Thoracic aorta (tissue), 2 donors: ENCODE measurements around the gene RPS27L. TPM values are rescaled to one million over a fixed set of nuclear protein-coding genes. Genes with fewer than 3 reads are reported as not detected.
"Not testable (repeated sequence)": the region's sequence is repeated elsewhere in the genome, so short reads cannot be mapped to it uniquely, and the experiment has no call there.

Source experiments
- ATAC-seq: fragments of 150-250 bp; one replicate; pipeline ENCODE4 v1.8.0; 2017; ENCODE audit warnings: low read depth; ENCODE audit not compliant: insufficient number of reproducible peaks, low FRiP score
- DNase-seq: peaks from one replicate; pipeline ENCODE4 v3.0.0-alpha.2; 2020; ENCODE audit warnings: low spot score
- H3K27ac ChIP-seq, 2 donors: fragments of 200-600 bp; sonication (generic); 1 replicate in 1 of 2; 2 replicates in 1 of 2; pipeline ENCODE4 v1.5.1; 2016; ENCODE audit warnings: mild to moderate bottlenecking in 2 of 2, moderate library complexity in 2 of 2
- H3K27me3 ChIP-seq: fragments of 200-600 bp; sonication (generic); replicated peaks from 2 replicates; pipeline ENCODE4 v1.6.0; 2016; ENCODE audit warnings: mild to moderate bottlenecking; ENCODE audit not compliant: insufficient read depth
- H3K36me3 ChIP-seq: fragments of 200-600 bp; sonication (generic); one replicate; pipeline ENCODE4 v1.5.1; 2016
- H3K4me1 ChIP-seq, 2 donors: fragments of 200-600 bp; sonication (generic); 1 replicate in 1 of 2; 2 replicates in 1 of 2; pipeline versions ENCODE4 v1.5.1 to v1.6.0; 2016; ENCODE audit warnings: low read depth in 2 of 2, mild to moderate bottlenecking in 1 of 2; ENCODE audit not compliant: control insufficient read depth in 1 of 2
- H3K4me3 ChIP-seq: fragments of 200-600 bp; sonication (generic); 2 replicates; pipeline ENCODE4 v1.5.1; 2016; ENCODE audit warnings: mild to moderate bottlenecking
- H3K9me3 ChIP-seq: fragments of 200-600 bp; sonication (generic); 2 replicates; pipeline ENCODE4 v1.5.1; 2016
- CTCF ChIP-seq: fragments of 200-600 bp; sonication (generic); IDR thresholded peaks from one replicate; pipeline ENCODE4 v1.5.1; 2019; ENCODE audit warnings: antibody characterized with exemption
- total RNA-seq, 2 donors: library from RNA; depleted of rRNA; stranded (reverse); fragments of >200 nt; gene quantifications; one replicate each; pipeline versions ENCODE4 v1.1.0 to v1.2.3, GENCODE V29; 2016

RPS27L gene
- total RNA-seq, 2 donors from 2014 or later: 40.1 to 120 TPM

- H3K27me3 ChIP-seq: no peaks in the 10 kb centered on the region
- no peak for TF ChIP-seq CTCF
- H3K36me3 ChIP-seq: no peaks in the 10 kb centered on the region
- DNase-seq (no peak), ATAC-seq (no peak)
- H3K27ac ChIP-seq: no peak overlapping the region
- H3K4me1 ChIP-seq: peaks cover 10 to 27% of the 10 kb centered on the region in 2 donors
- H3K9me3 ChIP-seq: no peaks in the 10 kb centered on the region
- H3K4me3 ChIP-seq: no peak overlapping the region
Measured at GRCh38 chr15:63109920-63110319, 47.4 kb downstream of the RPS27L start.

- no peak for DNase-seq
- H3K4me1 ChIP-seq: peaks cover 10 to 27% of the 10 kb centered on the region in 2 donors
- H3K4me3 ChIP-seq: no peak overlapping the region
- no peaks in the 10 kb centered on the region for H3K36me3 ChIP-seq
- no peak for TF ChIP-seq CTCF
- no peak for ATAC-seq
- no peak overlapping the region for H3K27ac ChIP-seq
- no peaks in the 10 kb centered on the region for H3K9me3 ChIP-seq
- H3K27me3 ChIP-seq: no peaks in the 10 kb centered on the region
Measured at GRCh38 chr15:63109498-63109897, 47.8 kb downstream of the RPS27L start.

GRCh38 chr15:63107895-63108546 is 49.3 kb downstream of the RPS27L start:
- H3K4me1 ChIP-seq: peaks cover 10 to 24% of the 10 kb centered on the region in 2 donors
- no peak for TF ChIP-seq CTCF
- no peaks in the 10 kb centered on the region for H3K36me3 ChIP-seq
- H3K4me3 ChIP-seq: no peak overlapping the region
- no peaks in the 10 kb centered on the region for H3K9me3 ChIP-seq
- H3K27me3 ChIP-seq: no peaks in the 10 kb centered on the region
- H3K27ac ChIP-seq: peak overlapping the region in 1 of 2 donors; percentile 53
- DNase-seq (no peak), ATAC-seq (peak; percentile 46)

DNA sequence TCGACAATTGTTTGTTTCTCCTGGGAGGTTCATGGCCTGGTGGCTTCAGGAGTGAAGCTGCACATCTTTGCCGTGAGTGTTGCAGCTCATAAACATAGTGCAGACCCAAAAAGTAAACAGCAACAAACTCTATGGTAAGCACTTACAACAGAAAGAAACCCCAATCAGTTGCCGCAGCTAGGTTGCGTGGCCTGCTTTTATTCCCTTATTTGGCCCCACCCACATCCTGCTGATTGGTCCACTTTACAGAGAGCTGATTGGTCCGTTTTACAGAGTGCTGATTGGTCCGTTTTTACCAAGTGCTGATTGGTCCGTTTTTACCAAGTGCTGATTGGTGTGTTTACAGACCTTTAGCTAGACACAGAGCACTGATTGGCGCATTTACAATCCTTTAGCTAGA is 51.9 kb downstream of the RPS27L start:
- H3K4me1 ChIP-seq: peaks cover 6 to 15% of the 10 kb centered on the region in 2 donors
- not testable (repeated sequence) for DNase-seq, ATAC-seq, H3K4me3 ChIP-seq, H3K27me3 ChIP-seq, H3K9me3 ChIP-seq, H3K36me3 ChIP-seq, H3K27ac ChIP-seq

DNA sequence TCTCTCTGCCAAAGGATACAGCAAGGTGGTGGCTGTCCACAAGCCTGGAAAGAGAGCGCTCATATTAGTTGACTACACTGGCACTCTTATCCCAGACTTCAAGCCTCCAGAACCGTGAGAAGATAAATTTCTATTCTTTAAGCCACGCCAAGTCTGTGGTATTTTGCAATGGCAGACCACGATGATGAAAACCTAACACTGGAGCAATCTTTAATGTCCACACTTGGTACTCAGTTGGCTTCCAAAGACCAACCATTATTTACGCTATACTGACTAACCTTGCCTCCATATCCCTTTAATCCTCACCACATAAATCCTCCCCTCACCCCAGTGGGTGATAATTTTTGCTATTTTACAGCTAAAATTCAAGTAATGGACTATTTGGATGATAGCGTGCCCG is 52.5 kb downstream of the RPS27L start:
- TF ChIP-seq CTCF: no peak
- ATAC-seq (no peak), DNase-seq (no peak)
- H3K27ac ChIP-seq: no peak overlapping the region
- H3K4me1 ChIP-seq: peaks cover 6 to 15% of the 10 kb centered on the region in 2 donors
- no peak overlapping the region for H3K4me3 ChIP-seq
- no peaks in the 10 kb centered on the region for H3K36me3 ChIP-seq
- no peaks in the 10 kb centered on the region for H3K9me3 ChIP-seq
- no peaks in the 10 kb centered on the region for H3K27me3 ChIP-seq

DNA sequence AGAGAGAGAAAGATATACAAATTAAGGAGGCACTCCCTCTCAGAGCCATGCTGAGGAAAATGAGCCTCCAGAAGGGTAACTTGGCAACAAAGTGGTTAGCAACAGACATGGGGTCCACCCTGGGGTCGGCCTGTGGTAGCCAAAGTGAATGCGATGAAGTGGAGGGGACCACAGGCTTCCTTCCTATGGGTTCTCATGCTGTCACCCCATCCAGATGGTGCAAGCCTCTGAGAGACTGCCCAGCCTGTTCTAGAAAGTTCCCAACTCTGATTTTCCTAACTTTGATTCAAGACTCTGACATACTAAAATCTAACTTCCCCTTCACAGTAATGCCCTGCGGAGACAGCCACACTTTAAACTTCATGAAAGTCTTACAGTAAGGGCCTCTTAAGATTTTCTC is 53.9 kb downstream of the RPS27L start:
- no peak for TF ChIP-seq CTCF
- peaks cover 6 to 13% of the 10 kb centered on the region in 2 donors for H3K4me1 ChIP-seq

DNA sequence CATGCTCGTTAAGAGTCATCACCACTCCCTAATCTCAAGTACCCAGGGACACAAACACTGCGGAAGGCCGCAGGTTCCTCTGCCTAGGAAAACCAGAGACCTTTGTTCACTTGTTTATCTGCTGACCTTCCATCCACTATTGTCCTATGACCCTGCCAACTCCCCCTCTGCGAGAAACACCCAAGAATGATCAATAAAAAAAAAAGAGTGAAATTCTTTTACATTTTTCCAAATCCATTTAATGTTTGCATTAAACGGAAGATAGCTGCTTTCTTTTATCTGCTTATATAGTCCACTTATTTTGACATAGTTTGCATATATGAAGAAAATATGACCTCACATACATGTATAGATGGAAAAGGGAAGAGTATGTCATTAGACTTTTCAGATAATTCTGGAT is 57.7 kb downstream of the RPS27L start:
- not testable (repeated sequence) for H3K27ac ChIP-seq, H3K4me1 ChIP-seq, H3K9me3 ChIP-seq, DNase-seq, H3K4me3 ChIP-seq, H3K27me3 ChIP-seq, ATAC-seq, H3K36me3 ChIP-seq

More for the DNA sequence above, 53.9 kb downstream of the RPS27L start:
- no peaks in the 10 kb centered on the region for H3K36me3 ChIP-seq
- no peak for DNase-seq
- H3K27me3 ChIP-seq: no peaks in the 10 kb centered on the region
- ATAC-seq: no peak
- no peaks in the 10 kb centered on the region for H3K9me3 ChIP-seq
- H3K27ac ChIP-seq: no peak overlapping the region
- no peak overlapping the region for H3K4me3 ChIP-seq

DNA sequence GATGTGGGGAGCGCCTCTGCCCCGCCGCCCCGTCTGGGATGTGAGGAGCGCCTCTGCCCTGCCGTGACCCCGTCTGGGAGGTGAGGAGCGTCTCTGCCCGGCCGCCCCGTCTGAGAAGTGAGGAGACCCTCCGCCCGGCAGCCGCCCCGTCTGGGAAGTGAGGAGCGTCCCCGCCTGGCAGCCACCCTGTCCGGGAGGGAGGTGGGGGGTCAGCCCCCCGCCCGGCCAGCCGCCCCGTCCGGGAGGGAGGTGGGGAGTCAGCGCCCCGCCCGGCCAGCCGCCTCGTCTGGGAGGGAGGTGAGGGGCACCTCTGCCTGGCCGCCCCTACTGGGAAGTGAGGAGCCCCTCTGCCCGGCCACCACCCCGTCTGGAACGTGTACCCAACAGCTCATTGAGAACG is 58.4 kb downstream of the RPS27L start:
- H3K4me3 ChIP-seq, H3K36me3 ChIP-seq, H3K4me1 ChIP-seq, H3K27me3 ChIP-seq, H3K27ac ChIP-seq, DNase-seq, ATAC-seq, H3K9me3 ChIP-seq: not testable (repeated sequence)
